Activated CD4-positive, alpha-beta T cell treated with anti-CD3 and anti-CD28 coated beads, Interleukin-2, amount 10 ng/mL, durations not matched to agents 7 days and 5 days (primary cell): Measurements from ENCODE around the gene MARVELD2. TPM values are rescaled to one million over a fixed set of nuclear protein-coding genes. Genes with fewer than 3 reads are reported as not detected.

Experiments used
- CTCF ChIA-PET: fragments of 350-600 bp; sonication (Branson Sonifier 250); formaldehyde crosslinking; loops from one replicate; lab custom pipeline; 2021; ENCODE audit warnings: antibody characterized with exemption; lab: Charles Lee
- POLR2A ChIA-PET: fragments of 350-600 bp; sonication (Branson Sonifier 250); formaldehyde crosslinking; loops from one replicate; lab custom pipeline; 2021; ENCODE audit warnings: antibody characterized with exemption; lab: Charles Lee
- DNase-seq: peaks from one replicate; pipeline ENCODE4 v3.0.0-alpha.2; 2020
- H3K27ac Mint-ChIP-seq: one replicate; pipeline ENCODE4 v1.8.0; 2021; ENCODE audit warnings: mild to moderate bottlenecking, moderate library complexity, mixed read lengths
- H3K27me3 Mint-ChIP-seq: one replicate; pipeline ENCODE4 v1.8.0; 2021; ENCODE audit warnings: mixed read lengths
- H3K36me3 Mint-ChIP-seq: one replicate; pipeline ENCODE4 v1.8.0; 2021; ENCODE audit warnings: low read depth, mixed read lengths
- H3K4me1 Mint-ChIP-seq: one replicate; pipeline ENCODE4 v1.8.0; 2021; ENCODE audit warnings: mixed read lengths
- H3K4me3 Mint-ChIP-seq: one replicate; pipeline ENCODE4 v1.8.0; 2021; ENCODE audit warnings: mild to moderate bottlenecking, moderate library complexity, mixed read lengths
- H3K9me3 Mint-ChIP-seq: one replicate; pipeline ENCODE4 v1.8.0; 2021; ENCODE audit warnings: mixed read lengths
- total RNA-seq, 2 experiments: library from RNA; stranded (reverse); gene quantifications; one replicate each; pipeline ENCODE4 v1.2.3, GENCODE V29; 2021

Gene MARVELD2
- total RNA-seq, 2 experiments from 2014 or later: 0.07 to 0.17 TPM

DNA sequence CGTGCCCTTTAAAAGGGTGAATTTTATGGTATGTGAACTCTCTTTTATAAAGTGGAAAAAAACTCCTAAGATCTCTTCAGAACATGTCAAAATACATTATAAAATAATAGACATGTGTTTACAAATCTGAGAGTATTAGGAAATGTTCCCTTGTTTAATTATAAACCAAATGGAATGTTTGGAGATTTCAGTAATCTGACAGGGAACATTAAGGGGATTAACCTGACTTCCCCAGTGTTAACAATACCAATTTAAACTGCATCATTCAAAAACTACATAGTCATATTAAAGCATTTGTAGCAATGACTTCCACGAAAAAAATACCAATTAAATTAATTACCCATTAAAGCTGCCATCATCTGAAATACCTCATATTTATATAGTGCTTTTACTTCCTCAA lies 76.1 kb downstream of the MARVELD2 start:
- Mint-ChIP-seq H3K4me1 (peaks cover 9% of the 10 kb centered on the region), H3K9me3 (no peaks in the 10 kb centered on the region), H3K4me3 (no peak overlapping the region), H3K36me3 (no peaks in the 10 kb centered on the region), H3K27ac (no peak overlapping the region), H3K27me3 (peaks cover 64% of the 10 kb centered on the region)
- ChIA-PET CTCF (no interaction called here), POLR2A (no interaction called here)
- DNase-seq: no peak

GRCh38 chr5:69491838-69492390 lies 77.0 kb downstream of the MARVELD2 start:
- Mint-ChIP-seq H3K4me3 (peak overlapping the region; percentile 65), H3K27me3 (peaks cover 68% of the 10 kb centered on the region), H3K36me3 (no peaks in the 10 kb centered on the region), H3K4me1 (peaks cover 9% of the 10 kb centered on the region), H3K9me3 (no peaks in the 10 kb centered on the region), H3K27ac (no peak overlapping the region)
- ChIA-PET CTCF (no interaction called here), POLR2A (no interaction called here)
- DNase-seq: no peak

DNA sequence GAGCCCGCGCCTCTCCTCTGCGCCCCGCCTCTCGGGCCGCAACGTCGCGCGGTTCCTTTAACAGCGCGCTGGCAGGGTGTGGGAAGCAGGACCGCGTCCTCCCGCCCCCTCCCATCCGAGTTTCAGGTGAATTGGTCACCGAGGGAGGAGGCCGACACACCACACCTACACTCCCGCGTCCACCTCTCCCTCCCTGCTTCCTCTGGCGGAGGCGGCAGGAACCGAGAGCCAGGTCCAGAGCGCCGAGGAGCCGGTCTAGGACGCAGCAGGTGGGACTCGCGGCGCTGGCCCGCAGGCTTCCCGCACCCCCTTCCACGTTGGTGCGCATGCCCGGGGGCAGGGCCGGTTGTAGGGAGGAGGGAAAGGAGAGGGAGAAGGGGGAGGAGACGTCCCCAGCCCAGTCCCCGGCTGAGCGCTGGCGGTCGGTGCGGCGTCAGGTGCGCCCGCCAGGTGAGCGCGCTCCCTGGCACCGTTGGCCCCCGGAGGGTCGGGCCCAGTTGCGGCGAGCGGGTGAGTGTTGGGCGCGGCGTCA lies 77.5 kb downstream of the MARVELD2 start, which contains the start of gene OCLN:
Gene OCLN (plus strand): TSS at position 400 of the 532 bp plus-strand sequence. CDS start 11,455 bp downstream, outside the sequence.
- peaks cover 9% of the 10 kb centered on the region for H3K4me1 Mint-ChIP-seq
- H3K36me3 Mint-ChIP-seq: no peaks in the 10 kb centered on the region
- H3K4me3 Mint-ChIP-seq: peak within 1 kb of the TSS; percentile 65
- no peak for DNase-seq
- no peak within 1 kb of the TSS for H3K27ac Mint-ChIP-seq
- CTCF ChIA-PET: interaction anchor here (1.0 kb wide), 1 partner anchor 24 kb away, joined by 3 read pairs; no protein-coding TSS in a partner anchor
- peaks cover 70% of the 10 kb centered on the region for H3K27me3 Mint-ChIP-seq
- H3K9me3 Mint-ChIP-seq: no peaks in the 10 kb centered on the region
- POLR2A ChIA-PET: no interaction called here

DNA sequence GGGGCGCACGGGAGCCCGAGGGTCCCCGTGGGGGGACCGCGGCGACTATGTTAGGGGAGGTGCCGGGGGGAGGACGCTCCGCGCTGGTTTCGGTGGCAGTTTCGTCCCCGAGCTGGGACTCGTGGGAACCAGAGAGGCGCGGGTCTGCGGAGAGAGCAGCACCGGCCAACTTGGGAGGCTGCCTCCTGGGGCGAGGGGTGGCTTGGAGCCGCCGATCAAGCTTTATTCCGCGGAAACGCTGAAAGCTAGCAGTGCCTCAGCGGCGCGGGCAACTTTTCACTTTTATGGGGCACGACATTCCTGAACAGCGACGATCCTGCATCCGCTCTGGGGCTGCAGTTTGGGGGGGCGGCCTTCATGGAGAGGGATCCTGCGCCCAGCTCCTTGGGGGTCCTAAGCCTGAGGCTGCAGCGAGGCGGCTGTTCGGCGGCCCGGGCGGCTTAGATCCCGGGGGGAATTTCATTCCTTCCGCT lies 78.0 kb downstream of the MARVELD2 start:
- CTCF ChIA-PET: interaction anchor here (0.5 to 1.0 kb wide), 3 partner anchors 17 to 24 kb away, joined by 3 to 4 read pairs (median 4); no protein-coding TSS in a partner anchor

DNA sequence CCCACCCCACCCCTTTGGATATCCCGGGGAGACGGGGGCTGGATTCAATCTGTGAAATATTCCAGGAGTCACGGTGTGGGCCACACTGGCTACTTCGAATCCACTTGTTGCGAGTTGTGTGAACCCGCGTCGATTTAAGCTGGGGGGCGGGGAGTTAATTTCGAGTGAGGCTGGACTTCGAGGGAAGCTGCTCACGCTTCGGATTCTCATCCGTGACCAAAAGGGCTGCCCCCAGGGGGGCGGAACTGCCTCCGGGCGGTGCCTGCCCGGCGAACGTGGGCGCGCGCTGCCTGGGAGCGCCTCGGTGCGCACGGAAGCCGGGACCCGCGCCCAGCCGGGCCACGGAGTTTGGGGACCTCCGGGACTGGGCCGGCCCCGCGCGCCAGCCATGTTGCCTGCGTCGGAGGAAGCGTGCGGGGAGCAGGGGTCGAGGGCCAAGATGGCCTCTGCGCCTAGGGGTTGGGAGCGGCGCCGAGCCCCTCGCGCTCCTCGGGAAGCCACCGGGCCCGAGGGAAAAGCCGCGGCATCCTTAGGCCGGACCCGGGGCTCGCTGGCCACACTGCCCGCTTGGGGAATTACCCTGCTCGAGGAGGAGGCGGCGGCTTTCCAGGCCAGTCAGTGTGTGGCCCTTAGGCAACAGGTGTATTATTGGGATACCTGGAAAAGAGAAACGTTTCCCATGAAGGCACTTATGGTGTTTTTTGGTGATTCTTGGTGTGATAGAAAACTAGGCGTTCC lies 78.6 kb downstream of the MARVELD2 start:
- H3K27me3 Mint-ChIP-seq: peaks cover 71% of the 10 kb centered on the region
- H3K4me3 Mint-ChIP-seq: peak overlapping the region; percentile 65

More for the DNA sequence above, 78.0 kb downstream of the MARVELD2 start:
- peak; percentile 13 for DNase-seq
- Mint-ChIP-seq H3K4me3 (peak overlapping the region; percentile 65), H3K27ac (no peak overlapping the region), H3K36me3 (no peaks in the 10 kb centered on the region), H3K27me3 (peaks cover 72% of the 10 kb centered on the region), H3K4me1 (peaks cover 9% of the 10 kb centered on the region), H3K9me3 (no peaks in the 10 kb centered on the region)
- POLR2A ChIA-PET: no interaction called here

More for the DNA sequence above, 78.6 kb downstream of the MARVELD2 start:
- Mint-ChIP-seq H3K4me1 (peaks cover 9% of the 10 kb centered on the region), H3K36me3 (no peaks in the 10 kb centered on the region), H3K9me3 (no peaks in the 10 kb centered on the region), H3K27ac (no peak overlapping the region)
- ChIA-PET CTCF (interaction anchor here (0.5 to 1.0 kb wide), 3 partner anchors 17 to 25 kb away, joined by 3 to 4 read pairs (median 4); no protein-coding TSS in a partner anchor), POLR2A (no interaction called here)
- no peak for DNase-seq

Other genes starting within 250 kb of the MARVELD2 start
- gene CCNB1, start 248.0 kb upstream of the MARVELD2 start, total RNA-seq: 100 to 1,000 TPM; 175 to 182 TPM
- 10 to 100 TPM; 40.0 to 42.6 TPM for gene CENPH, start 225.5 kb upstream of the MARVELD2 start, total RNA-seq
- gene CDK7, start 180.2 kb upstream of the MARVELD2 start, total RNA-seq: 10 to 100 TPM; 24.3 to 29.1 TPM
- gene CCDC125, start 82.3 kb upstream of the MARVELD2 start, total RNA-seq: 1 to 10 TPM; 8.2 to 8.8 TPM
- 10 to 100 TPM; 26.7 to 33.3 TPM for gene AK6, start 45.6 kb upstream of the MARVELD2 start, total RNA-seq
- gene TAF9, start 45.6 kb upstream of the MARVELD2 start, total RNA-seq: 10 to 100 TPM; 53.7 to 61.4 TPM
- gene RAD17, start 45.3 kb upstream of the MARVELD2 start, total RNA-seq: 10 to 100 TPM; 23.6 to 26.8 TPM
- gene OCLN, start 77.7 kb downstream of the MARVELD2 start, total RNA-seq: 1 to 10 TPM; 3.9 to 4.6 TPM
- 10 to 100 TPM; 27.1 to 30.7 TPM for gene GTF2H2C, start 145.1 kb downstream of the MARVELD2 start, total RNA-seq